Glutamatergic neuron (in vitro differentiated cells): ENCODE measurements around the gene FBXO21. TPM values are rescaled to one million over a fixed set of nuclear protein-coding genes. Genes with fewer than 3 reads are reported as not detected.

ENCODE experiments used
- DNase-seq: peaks from one replicate; pipeline ENCODE4 v3.0.0; 2022
- H3K27ac Mint-ChIP-seq: one replicate; pipeline ENCODE4 v1.8.0; 2020; ENCODE audit warnings: mild to moderate bottlenecking, mixed read lengths, inconsistent platforms; ENCODE audit not compliant: unreplicated experiment
- H3K27me3 Mint-ChIP-seq: one replicate; pipeline ENCODE4 v1.8.0; 2020; ENCODE audit warnings: mild to moderate bottlenecking, moderate library complexity, mixed read lengths, inconsistent platforms; ENCODE audit not compliant: unreplicated experiment
- H3K36me3 Mint-ChIP-seq: one replicate; pipeline ENCODE4 v1.8.0; 2020; ENCODE audit warnings: mild to moderate bottlenecking, mixed read lengths, inconsistent platforms; ENCODE audit not compliant: unreplicated experiment
- H3K4me1 Mint-ChIP-seq: one replicate; pipeline ENCODE4 v1.8.0; 2020; ENCODE audit warnings: mild to moderate bottlenecking, low read depth, mixed read lengths, inconsistent platforms; ENCODE audit not compliant: unreplicated experiment
- H3K4me3 Mint-ChIP-seq: one replicate; pipeline ENCODE4 v1.8.0; 2020; ENCODE audit warnings: mild to moderate bottlenecking, mixed read lengths, inconsistent platforms; ENCODE audit not compliant: unreplicated experiment
- H3K9me3 Mint-ChIP-seq: one replicate; pipeline ENCODE4 v1.8.0; 2020; ENCODE audit warnings: mild to moderate bottlenecking, moderate library complexity, mixed read lengths, inconsistent platforms; ENCODE audit not compliant: unreplicated experiment
- total RNA-seq: library from RNA; stranded (reverse); fragmentation: NEBNext Ultra II Directional; extraction: Animal tissue kit (Norgen Biotek cat#: 25700); gene quantifications from one replicate; pipeline ENCODE4 v1.2.1, GENCODE V29; 2021; ENCODE audit not compliant: unreplicated experiment
- TF ChIP-seq, protein P1 (sequence below): fragments of 200-600 bp; sonication (generic); IDR thresholded peaks from one replicate; pipeline ENCODE4 v1.5.0; 2021; ENCODE audit not compliant: partially characterized antibody, unreplicated experiment

FBXO21 gene
- total RNA-seq, 1 donor from 2014 or later, result 52.7 TPM

DNA sequence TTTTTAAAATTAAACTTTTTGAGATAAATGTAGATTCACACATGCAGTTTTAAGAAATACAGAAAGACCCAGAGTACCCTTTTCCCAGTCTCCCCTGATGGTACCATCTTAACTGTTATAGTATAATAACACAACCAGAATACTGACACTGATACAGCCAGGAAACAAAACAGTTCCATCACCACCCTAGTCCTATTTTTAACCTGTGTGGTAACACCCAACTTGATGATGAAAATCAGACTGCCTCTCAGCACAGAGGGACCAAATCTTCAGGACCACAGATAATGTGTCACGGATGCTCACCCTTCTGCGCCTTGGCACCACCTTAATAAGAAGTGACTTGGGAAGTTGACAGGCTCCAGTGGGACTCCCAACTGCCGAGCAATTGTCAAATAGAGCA lies 18.1 kb downstream of the FBXO21 start:
- H3K27me3 Mint-ChIP-seq, result no peaks in the 10 kb centered on the region
- DNase-seq, result no peak
- peaks cover 2% of the 10 kb centered on the region for H3K9me3 Mint-ChIP-seq
- H3K27ac Mint-ChIP-seq, result no peak overlapping the region
- TF ChIP-seq, protein P1, sequence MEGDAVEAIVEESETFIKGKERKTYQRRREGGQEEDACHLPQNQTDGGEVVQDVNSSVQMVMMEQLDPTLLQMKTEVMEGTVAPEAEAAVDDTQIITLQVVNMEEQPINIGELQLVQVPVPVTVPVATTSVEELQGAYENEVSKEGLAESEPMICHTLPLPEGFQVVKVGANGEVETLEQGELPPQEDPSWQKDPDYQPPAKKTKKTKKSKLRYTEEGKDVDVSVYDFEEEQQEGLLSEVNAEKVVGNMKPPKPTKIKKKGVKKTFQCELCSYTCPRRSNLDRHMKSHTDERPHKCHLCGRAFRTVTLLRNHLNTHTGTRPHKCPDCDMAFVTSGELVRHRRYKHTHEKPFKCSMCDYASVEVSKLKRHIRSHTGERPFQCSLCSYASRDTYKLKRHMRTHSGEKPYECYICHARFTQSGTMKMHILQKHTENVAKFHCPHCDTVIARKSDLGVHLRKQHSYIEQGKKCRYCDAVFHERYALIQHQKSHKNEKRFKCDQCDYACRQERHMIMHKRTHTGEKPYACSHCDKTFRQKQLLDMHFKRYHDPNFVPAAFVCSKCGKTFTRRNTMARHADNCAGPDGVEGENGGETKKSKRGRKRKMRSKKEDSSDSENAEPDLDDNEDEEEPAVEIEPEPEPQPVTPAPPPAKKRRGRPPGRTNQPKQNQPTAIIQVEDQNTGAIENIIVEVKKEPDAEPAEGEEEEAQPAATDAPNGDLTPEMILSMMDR, result no peak
- no peaks in the 10 kb centered on the region for H3K36me3 Mint-ChIP-seq
- no peak overlapping the region for H3K4me3 Mint-ChIP-seq
- no peaks in the 10 kb centered on the region for H3K4me1 Mint-ChIP-seq

GRCh38 chr12:117171499-117172162 lies 18.6 kb downstream of the FBXO21 start:
- Mint-ChIP-seq H3K27me3 (no peaks in the 10 kb centered on the region), H3K9me3 (peaks cover 2% of the 10 kb centered on the region), H3K36me3 (no peaks in the 10 kb centered on the region), H3K27ac (no peak overlapping the region), H3K4me3 (no peak overlapping the region), H3K4me1 (no peaks in the 10 kb centered on the region)
- DNase-seq, result no peak
- TF ChIP-seq, protein P1, result no peak

DNA sequence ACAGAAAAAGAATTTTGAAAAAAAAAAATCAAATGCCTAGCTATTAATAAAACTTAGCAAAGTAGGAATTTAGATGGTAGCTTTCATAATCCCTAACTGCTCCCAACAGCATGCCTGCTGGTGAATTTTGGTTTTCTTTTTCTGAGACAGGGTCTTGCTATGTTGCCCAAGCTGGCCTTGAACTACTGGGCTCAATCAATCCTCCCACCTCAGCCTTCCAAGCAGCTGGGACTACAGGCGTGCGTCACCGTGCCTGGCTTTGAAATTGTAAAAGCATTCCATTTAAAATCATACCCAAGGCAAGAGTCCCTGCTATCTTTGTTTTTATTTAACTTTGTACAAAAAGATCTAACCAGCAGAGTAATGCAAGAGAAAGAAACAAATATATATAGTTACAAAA lies 20.7 kb downstream of the FBXO21 start:
- H3K27me3 Mint-ChIP-seq, result no peaks in the 10 kb centered on the region
- DNase-seq, result no peak
- H3K36me3 Mint-ChIP-seq, result no peaks in the 10 kb centered on the region
- no peak overlapping the region for H3K4me3 Mint-ChIP-seq
- no peaks in the 10 kb centered on the region for H3K4me1 Mint-ChIP-seq
- H3K27ac Mint-ChIP-seq, result no peak overlapping the region
- peaks cover 2% of the 10 kb centered on the region for H3K9me3 Mint-ChIP-seq
- TF ChIP-seq, protein P1, result no peak

DNA sequence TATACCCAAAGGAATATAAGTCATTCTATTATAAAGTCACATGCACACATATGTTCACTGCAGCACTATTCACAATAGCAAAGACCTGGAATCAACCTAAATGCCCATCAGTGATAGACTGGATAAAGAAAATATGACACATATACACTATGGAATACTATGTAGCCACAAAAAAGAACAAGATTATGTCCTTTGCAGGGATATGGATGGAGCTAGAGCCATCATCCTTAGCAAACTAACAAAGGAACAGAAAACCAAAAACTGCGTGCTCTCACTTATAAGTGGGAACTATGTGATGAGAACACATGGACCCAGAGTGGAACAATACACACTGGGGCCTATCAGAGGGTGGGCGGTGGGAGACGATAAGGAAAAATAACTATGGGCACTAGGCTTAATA lies 21.3 kb downstream of the FBXO21 start:
- TF ChIP-seq, protein P1, result no peak
- Mint-ChIP-seq H3K27ac (no peak overlapping the region), H3K36me3 (no peaks in the 10 kb centered on the region), H3K4me3 (no peak overlapping the region), H3K9me3 (peaks cover 2% of the 10 kb centered on the region), H3K4me1 (no peaks in the 10 kb centered on the region), H3K27me3 (no peaks in the 10 kb centered on the region)
- no peak for DNase-seq

GRCh38 chr12:117167769-117168168 lies 22.5 kb downstream of the FBXO21 start:
- H3K27ac Mint-ChIP-seq, result no peak overlapping the region
- no peaks in the 10 kb centered on the region for H3K27me3 Mint-ChIP-seq
- TF ChIP-seq, protein P1, result no peak
- no peak for DNase-seq
- H3K4me3 Mint-ChIP-seq, result no peak overlapping the region
- H3K36me3 Mint-ChIP-seq, result no peaks in the 10 kb centered on the region
- peaks cover 2% of the 10 kb centered on the region for H3K9me3 Mint-ChIP-seq
- no peaks in the 10 kb centered on the region for H3K4me1 Mint-ChIP-seq
